ENCODE results near the gene RAB29. TPM values are rescaled to one million over a fixed set of nuclear protein-coding genes. Genes with fewer than 3 reads are reported as not detected.
A peak's percentile ranks its signal among the peaks of the same experiment; 100 is the strongest.

The RAB29 gene
- total and polyA plus RNA-seq, 2 donors (not counting 1 experiment from before 2014, with no cell fraction given), result 51.7 to 61.4 TPM

- no peak overlapping the region for H3K4me2 ChIP-seq (replicated peaks; ENCODE audit: low read depth, low read length, poor library complexity, severe bottlenecking)
- no peak overlapping the region for H3K4me3 ChIP-seq (ENCODE audit: control extremely low read depth in 1 of 5, extremely low read depth in 1 of 5, insufficient read depth in 1 of 5, low read depth in 2 of 5, low read length in 4 of 5)
- H3K4me1 ChIP-seq (ENCODE audit: control insufficient read depth in 2 of 2, insufficient read depth in 2 of 2, low read length in 2 of 2), result peaks cover 5 to 15% of the 10 kb centered on the region in 2 donors
- no peaks in the 10 kb centered on the region for H3K9me3 ChIP-seq (ENCODE audit: control extremely low read depth in 1 of 3, control insufficient read depth in 2 of 3, insufficient read depth in 1 of 3, low read length in 2 of 3)
- H2AFZ ChIP-seq (ENCODE audit: insufficient read depth, low read depth, low read length, poor library complexity, severe bottlenecking), result no peak overlapping the region
- H3K9me3 Mint-ChIP-seq (ENCODE audit: insufficient read depth), result no peaks in the 10 kb centered on the region
- H3K9ac ChIP-seq (ENCODE audit: low read length), result no peak overlapping the region
- H3K36me3 ChIP-seq (replicated peaks in 1 of 2; ENCODE audit: control extremely low read depth in 1 of 2, control insufficient read depth in 1 of 2, extremely low read depth in 1 of 2, insufficient read depth in 2 of 2, low read length in 1 of 2), result peaks cover 0 to 50% of the 10 kb centered on the region in 2 experiments
- no peaks in the 10 kb centered on the region for H4K20me1 ChIP-seq (ENCODE audit: control insufficient read depth, insufficient read depth, low read length, poor library complexity, severe bottlenecking)
- 94% methylated on average over 5 of the region's 5 CpGs for WGBS (ENCODE audit: insufficient coverage)
- H3K27me3 ChIP-seq (replicated peaks in 1 of 4; ENCODE audit: control extremely low read depth in 1 of 4, control insufficient read depth in 3 of 4, insufficient read depth in 4 of 4, low read length in 3 of 4), result no peaks in the 10 kb centered on the region
- H3K4me3 Mint-ChIP-seq, result no peak overlapping the region
- H3K79me2 ChIP-seq (ENCODE audit: control insufficient read depth, insufficient read depth, low read length), result peaks cover 4% of the 10 kb centered on the region
- peaks cover 16% of the 10 kb centered on the region for H3K4me1 Mint-ChIP-seq
- H3K27me3 Mint-ChIP-seq, result no peaks in the 10 kb centered on the region
- CTCF ChIA-PET, result interaction anchor here (2.0 to 12.1 kb wide), 2 partner anchors 140 to 182 kb away, joined by 4 to 434 read pairs; no protein-coding TSS in a partner anchor
- ATAC-seq (ENCODE audit: low read depth), result no peak
- DNase-seq, result no peak
- POLR2A ChIA-PET, result no interaction called here
- peak overlapping the region; percentile 20 for H3K27ac Mint-ChIP-seq
- no peak overlapping the region for H3K27ac ChIP-seq (ENCODE audit: low read length in 2 of 2)
- no peak for TF ChIP-seq EZH2 (IDR thresholded peaks at IDR 0.05; ENCODE audit: borderline replicate concordance, insufficient read depth, low read depth, low read length, poor library complexity, severe bottlenecking)
- no peak for TF ChIP-seq CTCF (IDR thresholded peaks at IDR 0.05)
- intact Hi-C loops (cut with micrococcal nuclease), result no loop called here
Measured at GRCh38 chr1:205798577-205798976, 23.3 kb upstream of the RAB29 start.

- TF ChIP-seq CTCF (IDR thresholded peaks at IDR 0.05) (no peak), EZH2 (IDR thresholded peaks at IDR 0.05; ENCODE audit: borderline replicate concordance, insufficient read depth, low read depth, low read length, poor library complexity, severe bottlenecking) (no peak)
- no peak overlapping the region for H2AFZ ChIP-seq (ENCODE audit: insufficient read depth, low read depth, low read length, poor library complexity, severe bottlenecking)
- peaks cover 0 to 55% of the 10 kb centered on the region in 2 experiments for H3K36me3 ChIP-seq (replicated peaks in 1 of 2; ENCODE audit: control extremely low read depth in 1 of 2, control insufficient read depth in 1 of 2, extremely low read depth in 1 of 2, insufficient read depth in 2 of 2, low read length in 1 of 2)
- H3K4me1 ChIP-seq (ENCODE audit: control insufficient read depth in 2 of 2, insufficient read depth in 2 of 2, low read length in 2 of 2), result peaks cover 5 to 24% of the 10 kb centered on the region in 2 donors
- WGBS (ENCODE audit: insufficient coverage), result 92% methylated on average over 2 of the region's 2 CpGs
- no peaks in the 10 kb centered on the region for H3K27me3 ChIP-seq (replicated peaks in 1 of 4; ENCODE audit: control extremely low read depth in 1 of 4, control insufficient read depth in 3 of 4, insufficient read depth in 4 of 4, low read length in 3 of 4)
- no peak for ATAC-seq (ENCODE audit: low read depth)
- no peaks in the 10 kb centered on the region for H3K27me3 Mint-ChIP-seq
- no peak for DNase-seq
- H3K9me3 ChIP-seq (ENCODE audit: control extremely low read depth in 1 of 3, control insufficient read depth in 2 of 3, insufficient read depth in 1 of 3, low read length in 2 of 3), result no peaks in the 10 kb centered on the region
- no peak overlapping the region for H3K9ac ChIP-seq (ENCODE audit: low read length)
- no peaks in the 10 kb centered on the region for H4K20me1 ChIP-seq (ENCODE audit: control insufficient read depth, insufficient read depth, low read length, poor library complexity, severe bottlenecking)
- POLR2A ChIA-PET, result interaction anchor here (0.7 kb wide), 1 partner anchor 11 kb away, joined by 3 read pairs; no protein-coding TSS in a partner anchor
- H3K4me2 ChIP-seq (replicated peaks; ENCODE audit: low read depth, low read length, poor library complexity, severe bottlenecking), result no peak overlapping the region
- intact Hi-C loops (cut with micrococcal nuclease), result no loop called here
- no peak overlapping the region for H3K27ac Mint-ChIP-seq
- CTCF ChIA-PET, result interaction anchor here (1.0 to 12.1 kb wide), 4 partner anchors 86 to 184 kb away, joined by 3 to 434 read pairs (median 4); no protein-coding TSS in a partner anchor
- no peaks in the 10 kb centered on the region for H3K79me2 ChIP-seq (ENCODE audit: control insufficient read depth, insufficient read depth, low read length)
- H3K9me3 Mint-ChIP-seq (ENCODE audit: insufficient read depth), result no peaks in the 10 kb centered on the region
- no peak overlapping the region for H3K27ac ChIP-seq (ENCODE audit: low read length in 2 of 2)
- no peak overlapping the region for H3K4me3 Mint-ChIP-seq
- peaks cover 23% of the 10 kb centered on the region for H3K4me1 Mint-ChIP-seq
- H3K4me3 ChIP-seq (ENCODE audit: control extremely low read depth in 1 of 5, extremely low read depth in 1 of 5, insufficient read depth in 1 of 5, low read depth in 2 of 5, low read length in 4 of 5), result no peak overlapping the region
Measured at GRCh38 chr1:205797168-205797567, 21.9 kb upstream of the RAB29 start.

All from B cell (primary cell).